Measurements from ENCODE around the gene TRMT44.

- TF ChIP-seq NFIC (IDR thresholded peaks at IDR 0.05) (no peak), REST (IDR thresholded peaks at IDR 0.05; ENCODE audit: low read depth) (no peak), ZBTB7A (IDR thresholded peaks at IDR 0.05; ENCODE audit: low read depth) (no peak), RAD21 (IDR thresholded peaks at IDR 0.05; ENCODE audit: low read depth) (no peak), EGR1 (IDR thresholded peaks at IDR 0.05) (no peak), YY1 (IDR thresholded peaks at IDR 0.05; ENCODE audit: low read depth) (no peak), EP300 (IDR thresholded peaks at IDR 0.05; ENCODE audit: borderline replicate concordance) (no peak), FOXM1 (IDR thresholded peaks at IDR 0.05; ENCODE audit: borderline replicate concordance, low read depth) (no peak), CEBPB (IDR thresholded peaks at IDR 0.05) (no peak), CREB1 (IDR thresholded peaks at IDR 0.05; ENCODE audit: low read depth) (no peak), MAX (IDR thresholded peaks at IDR 0.05) (no peak), TAF1 (IDR thresholded peaks at IDR 0.05; ENCODE audit: low read depth) (no peak)
Observed at GRCh38 chr4:8399298-8399697, 41.3 kb upstream of the TRMT44 start.
